SH-SY5Y (cell line): Measurements from ENCODE around the gene MCTP2.

ENCODE experiments used
- GATA2 ChIP-seq: IDR thresholded peaks from 2 replicates; pipeline ENCODE4 v1.6.1; 2011; ENCODE audit warnings: mild to moderate bottlenecking, low read depth, low read length
- GATA3 ChIP-seq: IDR thresholded peaks from 2 replicates; pipeline ENCODE4 v1.6.1; 2011; ENCODE audit warnings: low read depth, mild to moderate bottlenecking, low read length, moderate library complexity

DNA sequence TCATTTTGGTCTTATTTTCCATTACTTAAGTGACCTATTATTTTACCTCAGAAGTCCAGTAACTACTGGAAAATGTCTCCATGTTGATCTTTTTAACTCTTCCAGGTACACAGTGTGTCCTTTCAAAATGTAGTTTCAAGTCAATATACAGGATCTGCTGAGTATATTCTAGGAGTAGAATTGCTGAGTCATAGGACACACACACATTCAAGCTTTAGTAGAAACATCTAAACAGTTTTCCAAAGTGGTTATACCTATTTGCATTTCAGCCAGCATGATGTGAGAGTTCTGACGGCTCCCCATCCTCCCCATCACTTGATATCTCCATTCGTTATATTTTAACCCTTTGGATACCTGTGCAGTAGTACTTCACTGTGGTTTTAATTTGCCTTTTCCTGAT lies 271.9 kb downstream of the MCTP2 start:
- TF ChIP-seq GATA3 (no peak), GATA2 (no peak)
